ENCODE measurements around the gene SPEM3.
A peak's percentile ranks its signal among the peaks of the same experiment; 100 is the strongest.
"Not testable (repeated sequence)": the region's sequence is repeated elsewhere in the genome, so short reads cannot be mapped to it uniquely, and the experiment has no call there.

The SPEM3 gene

DNA sequence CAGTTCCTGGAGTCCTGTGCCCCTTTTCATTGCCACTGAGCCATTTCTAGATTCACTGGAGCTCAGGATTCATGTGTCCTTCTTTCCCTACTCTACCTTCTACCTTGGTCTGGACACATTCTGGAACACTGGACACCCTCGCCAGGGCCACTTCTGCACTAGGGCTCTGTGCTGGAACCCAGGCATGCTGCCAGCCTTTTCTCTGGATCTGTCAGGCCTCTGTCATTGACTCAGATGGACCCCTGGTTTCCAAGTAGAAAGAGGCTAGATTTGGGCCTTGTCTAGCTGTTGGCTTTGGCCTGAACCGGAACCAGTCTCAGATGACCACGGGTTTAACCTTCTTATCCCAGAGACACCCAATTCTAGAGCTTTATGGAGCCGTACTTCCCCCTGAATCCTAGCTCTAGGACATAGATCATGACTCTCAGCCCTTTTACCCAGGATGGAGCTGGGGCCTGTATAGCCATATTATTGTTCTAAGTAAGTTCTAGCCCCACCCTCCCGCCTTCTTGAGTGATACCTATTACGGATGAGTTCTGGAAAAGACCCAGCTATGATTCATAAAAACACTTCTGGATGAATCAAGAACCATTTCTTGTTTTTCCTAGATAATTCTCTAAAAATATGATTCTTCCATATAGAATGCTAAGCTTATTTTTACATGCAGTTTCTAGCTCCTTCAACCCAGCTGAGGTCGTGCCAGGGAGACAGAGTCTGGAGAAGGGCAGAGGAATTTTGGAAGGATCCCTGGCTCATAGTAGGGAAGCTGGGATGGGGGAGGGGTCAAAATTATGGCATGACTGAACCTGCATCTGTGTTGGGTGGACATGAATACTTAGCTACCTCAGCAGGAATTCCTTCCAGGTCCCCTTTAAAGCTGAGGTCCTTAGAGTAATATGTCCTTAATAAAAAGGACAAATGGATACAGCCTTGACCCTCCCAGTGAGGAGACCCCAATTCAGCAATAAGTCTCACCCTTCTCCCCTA lies 15.1 kb downstream of the SPEM3 start:
- DNase-seq: no peak

DNA sequence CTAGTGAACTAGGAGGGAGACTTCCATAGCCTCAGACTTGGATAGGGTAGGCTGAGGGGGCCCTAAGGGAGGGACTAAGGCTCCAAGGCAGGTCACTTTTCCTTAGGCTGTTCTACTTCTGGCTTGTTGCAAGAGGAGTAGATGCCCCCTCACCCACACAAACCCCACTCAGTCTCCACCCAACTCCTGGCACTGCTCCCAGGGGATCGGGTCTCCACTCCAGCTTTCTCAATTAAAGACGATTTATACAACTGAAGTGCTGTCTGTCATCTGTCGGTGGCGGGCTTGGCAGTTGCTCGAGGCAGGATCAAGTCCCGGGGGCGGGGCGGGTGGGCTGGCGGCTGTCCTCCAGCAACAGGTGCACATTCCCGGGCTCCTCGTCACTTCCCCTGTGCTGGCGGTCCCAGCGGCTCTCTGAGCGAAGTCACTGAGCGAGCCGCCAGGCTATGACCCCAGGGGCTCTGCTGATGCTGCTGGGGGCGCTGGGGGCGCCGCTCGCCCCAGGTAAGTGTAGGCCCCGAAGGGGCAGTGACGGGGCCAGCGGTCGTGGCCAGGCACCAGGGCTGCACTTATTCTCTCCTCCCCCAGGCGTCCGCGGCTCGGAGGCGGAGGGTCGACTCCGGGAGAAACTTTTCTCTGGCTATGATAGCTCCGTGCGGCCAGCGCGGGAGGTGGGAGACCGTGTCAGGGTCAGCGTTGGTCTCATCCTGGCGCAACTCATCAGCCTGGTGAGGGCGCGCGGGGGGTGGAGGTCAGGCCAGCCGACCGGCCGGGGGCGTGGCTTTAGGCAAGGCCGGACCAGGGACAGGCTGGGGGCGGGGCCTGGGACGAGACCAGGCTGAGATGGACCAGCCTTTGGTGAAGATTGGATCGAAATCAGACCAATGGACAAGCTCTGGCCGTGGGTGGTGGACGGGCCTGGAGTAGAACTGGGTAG lies 16.3 kb downstream of the SPEM3 start, which contains the start of gene CHRNB1:
Gene CHRNB1, plus strand, starts transcription at position 380 of the 937 bp plus-strand sequence. Its CDS starts 67 bp downstream, at position 447.
- no peak for DNase-seq

- DNase-seq: no peak
These were observed 16.9 kb downstream of the SPEM3 start for GRCh38 chr17:7445619-7445968.

GRCh38 chr17:7448461-7448860 lies 19.8 kb downstream of the SPEM3 start:
- DNase-seq: no peak

DNA sequence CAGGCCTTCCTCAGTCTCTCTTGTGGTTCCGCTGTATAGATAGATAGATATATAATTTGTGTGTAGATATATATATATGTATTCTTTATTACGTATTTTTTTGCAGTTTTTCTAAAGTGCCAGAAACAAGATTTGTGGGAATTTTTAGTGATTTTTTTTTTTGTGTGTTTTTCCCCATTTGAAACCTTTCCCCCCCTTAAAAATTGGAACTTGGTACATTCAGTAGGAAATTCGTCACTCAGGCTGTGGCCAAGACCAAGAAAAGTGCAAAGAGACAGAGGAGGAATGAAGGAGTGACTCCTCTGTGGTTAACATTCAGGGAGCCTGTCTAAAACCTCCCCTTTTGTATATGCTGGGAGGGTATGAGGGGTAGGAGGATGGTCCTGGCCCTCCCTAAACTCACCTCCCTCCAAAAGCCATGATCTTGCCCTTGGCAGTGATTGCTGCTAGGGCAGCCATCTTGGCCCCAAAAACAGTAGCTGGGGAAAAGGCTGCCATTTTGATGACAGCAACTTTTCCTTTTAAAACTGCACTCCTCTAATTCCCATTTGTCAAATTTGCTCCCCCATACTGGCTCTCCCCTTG lies 31.4 kb downstream of the SPEM3 start:
- DNase-seq: no peak

GRCh38 chr17:7460850-7461660 lies 32.4 kb downstream of the SPEM3 start:
- DNase-seq: no peak

DNA sequence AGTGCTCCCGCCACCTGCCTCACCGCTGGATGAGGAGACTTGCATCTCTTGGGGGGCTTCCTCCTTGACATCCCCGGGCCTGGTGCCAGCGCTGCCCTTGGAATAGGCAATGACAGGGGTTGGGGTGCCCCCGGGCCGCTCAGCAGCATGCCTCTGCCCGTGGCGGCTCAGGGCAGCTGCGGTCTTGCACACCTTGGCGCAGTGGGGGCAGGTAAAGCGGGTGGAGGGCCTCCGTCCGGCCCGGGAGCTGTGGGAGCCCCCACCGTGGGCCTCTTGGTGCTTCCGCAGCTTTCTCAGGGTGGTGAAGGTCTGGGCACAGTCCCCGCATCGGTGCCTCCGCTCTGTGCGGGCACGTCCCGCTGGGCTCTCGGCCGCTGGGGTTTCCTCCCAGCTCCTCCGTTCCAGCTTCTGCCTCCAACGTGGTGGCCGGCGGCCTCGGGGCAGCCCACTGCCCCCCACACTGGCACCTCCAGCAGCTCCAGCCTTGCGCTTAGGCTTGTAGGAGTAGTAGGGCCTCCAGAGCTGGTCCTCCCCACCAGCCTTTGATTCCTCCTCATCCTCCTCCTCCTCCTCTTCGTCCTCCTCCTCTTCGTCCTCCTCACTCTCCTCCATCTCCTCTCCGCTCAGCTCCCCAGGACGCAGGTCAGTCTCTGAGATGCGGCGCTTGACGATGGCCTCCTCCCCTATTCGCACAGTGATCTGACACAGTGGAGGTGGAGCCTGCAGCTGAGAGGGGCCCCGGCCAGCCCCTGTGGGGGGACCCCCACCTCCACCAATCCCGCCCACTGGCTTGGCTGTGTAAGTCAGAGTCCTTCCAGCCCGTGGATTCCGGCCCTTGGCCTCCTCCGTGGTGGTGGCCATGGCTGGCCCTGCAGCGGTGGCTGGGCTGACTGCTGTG lies 34.1 kb downstream of the SPEM3 start:
- DNase-seq: no peak

DNA sequence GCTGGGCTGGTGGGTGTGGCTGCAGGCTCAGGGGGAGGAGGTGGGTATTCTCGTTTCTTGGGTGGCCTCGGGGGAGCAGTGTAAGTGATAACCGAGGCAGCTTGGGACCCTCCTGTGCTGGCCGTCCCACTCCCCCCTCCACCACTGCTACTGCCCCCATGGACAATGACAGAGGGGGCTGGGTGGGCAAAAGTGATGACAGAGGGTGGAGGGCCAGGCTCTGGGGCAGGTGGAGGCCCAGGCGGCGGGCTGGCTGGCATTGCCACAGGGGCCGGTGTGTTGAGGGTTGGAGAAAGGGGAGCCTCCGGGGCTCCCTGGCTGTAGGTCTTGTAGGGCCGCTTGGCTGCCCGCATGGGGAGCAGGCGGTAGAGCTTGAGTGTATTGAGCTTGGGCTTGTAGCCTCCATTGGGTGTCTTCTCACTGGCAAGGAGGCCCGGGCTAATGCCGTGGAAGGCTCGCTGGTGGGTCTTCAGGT lies 34.8 kb downstream of the SPEM3 start:
- no peak for DNase-seq

GRCh38 chr17:7464081-7464480 lies 35.4 kb downstream of the SPEM3 start:
- DNase-seq: no peak

DNA sequence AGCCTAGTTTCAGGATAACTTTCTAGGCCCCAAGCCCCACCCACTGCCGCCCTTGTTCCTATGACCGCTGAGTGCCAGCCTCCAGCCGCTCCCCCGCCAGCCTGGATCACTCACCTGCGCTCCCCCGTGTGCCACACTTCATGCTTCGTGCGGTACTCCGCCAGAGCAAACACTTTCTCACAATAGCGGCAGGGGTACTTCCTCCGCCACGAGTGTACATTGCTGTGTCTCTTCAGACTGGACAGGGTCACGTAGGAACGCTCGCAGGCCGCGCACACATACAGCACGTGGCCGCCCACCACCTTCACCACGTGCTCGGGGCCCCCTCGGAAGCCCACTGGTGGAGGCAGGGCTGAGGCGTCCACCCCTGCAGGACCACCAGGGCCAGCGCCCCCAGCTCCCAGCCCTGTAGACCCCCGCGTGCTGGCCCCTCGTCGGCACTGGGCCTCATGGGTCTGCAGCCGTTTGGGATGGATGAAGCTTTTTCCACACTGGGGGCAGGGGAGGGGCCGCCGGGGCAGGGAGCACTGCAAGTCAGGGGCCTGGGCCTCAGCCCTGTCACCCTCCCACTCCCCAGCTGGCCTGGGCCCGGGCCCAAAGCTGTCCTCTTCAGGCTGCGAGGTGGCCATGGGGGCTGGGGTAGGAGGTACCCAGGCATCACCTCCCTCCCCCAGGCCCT lies 37.1 kb downstream of the SPEM3 start:
- DNase-seq: no peak

- no peak for DNase-seq
These were observed 37.6 kb downstream of the SPEM3 start for GRCh38 chr17:7466318-7466638.

GRCh38 chr17:7466639-7467341 lies 38.1 kb downstream of the SPEM3 start:
- DNase-seq: no peak

GRCh38 chr17:7467498-7467897 lies 38.8 kb downstream of the SPEM3 start:
- DNase-seq: peak; percentile 9

- no peak for DNase-seq
These were observed 39.6 kb downstream of the SPEM3 start for GRCh38 chr17:7468290-7468689.

DNA sequence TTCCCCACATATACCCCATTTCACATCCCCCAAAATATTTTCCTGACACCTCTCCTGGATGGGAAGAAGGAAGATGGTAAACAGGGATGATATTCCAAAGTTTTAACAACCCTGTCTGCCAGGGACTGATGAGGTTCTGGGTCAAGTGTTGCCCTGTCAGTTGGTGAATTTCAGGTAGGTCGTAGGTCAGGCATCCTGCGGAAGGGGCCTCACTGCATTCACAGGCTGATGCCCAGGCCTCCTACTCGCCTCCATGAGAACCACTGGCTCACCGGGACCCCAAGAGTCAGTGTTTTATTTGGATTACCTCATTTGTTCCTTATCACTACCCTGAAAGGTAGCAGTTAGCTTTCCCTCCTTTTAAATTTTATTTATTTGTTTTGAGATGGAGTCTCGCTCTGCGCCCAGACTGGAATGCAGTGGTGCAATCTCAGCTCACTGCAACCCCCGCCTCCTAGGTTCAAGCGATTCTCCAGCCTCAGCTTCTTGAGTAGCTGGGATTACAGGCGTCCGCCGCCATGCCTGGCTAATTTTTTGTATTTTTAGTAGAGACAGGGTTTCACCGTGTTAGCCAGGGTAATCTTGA lies 40.2 kb downstream of the SPEM3 start:
- no peak for DNase-seq

GRCh38 chr17:7469843-7470242 lies 41.2 kb downstream of the SPEM3 start:
- DNase-seq: not testable (repeated sequence)

DNA sequence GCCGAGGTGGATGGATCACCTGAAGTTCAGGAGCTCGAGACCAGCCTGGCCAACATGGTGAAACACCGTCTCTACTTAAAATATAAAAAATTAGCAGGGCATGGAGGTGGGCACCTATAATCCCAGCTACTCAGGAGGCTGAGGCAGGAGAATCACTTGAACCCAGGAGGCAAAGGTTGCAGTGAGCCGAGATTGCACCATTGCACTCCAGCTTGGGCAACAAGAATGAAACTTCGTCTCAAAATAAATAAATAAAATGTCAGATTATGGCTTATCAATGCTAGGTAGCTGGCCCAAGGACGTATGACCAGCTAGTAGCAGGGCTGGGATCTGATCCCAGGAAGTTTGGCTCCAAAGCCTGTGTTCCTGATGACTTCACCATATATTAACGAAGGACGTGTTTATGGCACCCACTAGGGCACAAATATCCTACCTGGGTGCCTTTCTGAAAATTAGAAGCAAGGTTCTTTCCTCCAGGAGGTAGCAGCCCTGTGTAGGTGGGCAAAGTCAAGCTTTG lies 41.9 kb downstream of the SPEM3 start:
- not testable (repeated sequence) for DNase-seq

- no peak for DNase-seq
These were observed 43.1 kb downstream of the SPEM3 start for GRCh38 chr17:7471729-7472128.

DNA sequence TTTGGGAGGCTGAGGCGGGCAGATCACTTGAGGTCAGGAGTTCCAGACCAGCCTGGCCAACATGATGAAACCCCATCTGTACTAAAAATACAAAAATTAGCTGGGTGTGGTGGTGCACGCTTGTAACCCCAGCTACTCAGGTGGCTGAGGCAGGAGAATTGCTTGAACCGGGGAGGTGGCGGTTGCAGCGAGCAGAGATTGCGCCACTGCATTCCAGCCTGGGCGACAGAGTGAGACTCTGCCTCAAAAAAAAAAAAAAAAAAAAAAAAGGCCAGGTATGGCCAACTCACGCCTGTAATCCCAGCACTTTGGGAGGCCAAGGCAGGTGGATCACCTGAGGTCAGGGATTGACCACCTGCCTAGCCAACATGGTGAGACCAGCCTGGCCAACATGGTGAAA lies 46.1 kb downstream of the SPEM3 start:
- DNase-seq: not testable (repeated sequence)
